C4-2B (cell line): ENCODE measurements around the gene KLHL22.

ENCODE experiments used
- ZFX ChIP-seq: fragments of 450-650 bp; IDR thresholded peaks from 2 replicates; pipeline ENCODE4 v1.6.1; 2017
- TF ChIP-seq, protein P1 (sequence below): fragments of 450-650 bp; conservative IDR thresholded peaks from 2 replicates; pipeline ENCODE4 v1.5.1; 2017; ENCODE audit warnings: mild to moderate bottlenecking

GRCh38 chr22:20418211-20418788, 77.3 kb downstream of the KLHL22 start:
- TF ChIP-seq, protein P1, sequence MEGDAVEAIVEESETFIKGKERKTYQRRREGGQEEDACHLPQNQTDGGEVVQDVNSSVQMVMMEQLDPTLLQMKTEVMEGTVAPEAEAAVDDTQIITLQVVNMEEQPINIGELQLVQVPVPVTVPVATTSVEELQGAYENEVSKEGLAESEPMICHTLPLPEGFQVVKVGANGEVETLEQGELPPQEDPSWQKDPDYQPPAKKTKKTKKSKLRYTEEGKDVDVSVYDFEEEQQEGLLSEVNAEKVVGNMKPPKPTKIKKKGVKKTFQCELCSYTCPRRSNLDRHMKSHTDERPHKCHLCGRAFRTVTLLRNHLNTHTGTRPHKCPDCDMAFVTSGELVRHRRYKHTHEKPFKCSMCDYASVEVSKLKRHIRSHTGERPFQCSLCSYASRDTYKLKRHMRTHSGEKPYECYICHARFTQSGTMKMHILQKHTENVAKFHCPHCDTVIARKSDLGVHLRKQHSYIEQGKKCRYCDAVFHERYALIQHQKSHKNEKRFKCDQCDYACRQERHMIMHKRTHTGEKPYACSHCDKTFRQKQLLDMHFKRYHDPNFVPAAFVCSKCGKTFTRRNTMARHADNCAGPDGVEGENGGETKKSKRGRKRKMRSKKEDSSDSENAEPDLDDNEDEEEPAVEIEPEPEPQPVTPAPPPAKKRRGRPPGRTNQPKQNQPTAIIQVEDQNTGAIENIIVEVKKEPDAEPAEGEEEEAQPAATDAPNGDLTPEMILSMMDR: peak; percentile 97
- no peak; the same call in 1 of the 2 replicates for TF ChIP-seq ZFX
